ENCODE results near the gene WDR1.

GRCh38 chr4:10164877-10165283 lies 48.3 kb upstream of the WDR1 start:
- TF ChIP-seq EZH2 (IDR thresholded peaks at IDR 0.05; ENCODE audit: borderline replicate concordance, low read length) (no peak), CTCF (IDR thresholded peaks at IDR 0.05; ENCODE audit: low read length) (peak; percentile 48; the same call in 1 of the 2 replicates)

All from OCI-LY1 (cell line).